GM12891 (cell line): ENCODE measurements around the gene PEX14.

Experiments
- POLR2A ChIP-seq: IDR thresholded peaks from 2 replicates; pipeline ENCODE4 v1.6.1; 2011; ENCODE audit warnings: low read depth, low read length, control low read depth
- POLR2AphosphoS5 ChIP-seq: IDR thresholded peaks from 2 replicates; pipeline ENCODE4 v1.6.1; 2011; ENCODE audit warnings: low read depth, low read length, control low read depth
- POU2F2 ChIP-seq: IDR thresholded peaks from 2 replicates; pipeline ENCODE4 v1.6.1; 2011; ENCODE audit warnings: low read depth, mild to moderate bottlenecking, control low read depth, low read length, moderate library complexity
- SPI1 ChIP-seq: IDR thresholded peaks from 2 replicates; pipeline ENCODE4 v1.6.1; 2011; ENCODE audit warnings: low read depth, low read length, control low read depth
- TAF1 ChIP-seq: IDR thresholded peaks from 2 replicates; pipeline ENCODE4 v1.6.1; 2011; ENCODE audit warnings: low read depth, low read length, control low read depth

- TF ChIP-seq POLR2A (peak; percentile 81), POLR2AphosphoS5 (peak; percentile 76; the same call in 1 of the 2 replicates), SPI1 (peak; percentile 59), TAF1 (peak; percentile 78), POU2F2 (no peak; the same call in 1 of the 2 replicates)
Measured at GRCh38 chr1:10472220-10473144, 2.3 kb upstream of the PEX14 start, which contains the start of gene DFFA.
